ENCODE results near the gene SAMD14. TPM values are rescaled to one million over a fixed set of nuclear protein-coding genes. Genes with fewer than 3 reads are reported as not detected.

Gene SAMD14
- polyA plus RNA-seq, 1 donor, result 16.1 TPM

Other genes with a start within 250 kb of the SAMD14 start
- 0.75 TPM for gene DLX4, start 161.0 kb downstream of the SAMD14 start, polyA plus RNA-seq (ENCODE audit: insufficient read length)
- 1.2 TPM for gene DLX3, start 134.9 kb downstream of the SAMD14 start, polyA plus RNA-seq (ENCODE audit: insufficient read length)
- 97.3 TPM for gene ITGA3, start 74.0 kb downstream of the SAMD14 start, polyA plus RNA-seq (ENCODE audit: insufficient read length)
- 131 TPM for gene PDK2, start 34.8 kb downstream of the SAMD14 start, polyA plus RNA-seq (ENCODE audit: insufficient read length)
- 45.1 TPM for gene PPP1R9B, start 20.5 kb upstream of the SAMD14 start, polyA plus RNA-seq (ENCODE audit: insufficient read length)
- 0.80 TPM for gene SGCA, start 35.8 kb upstream of the SAMD14 start, polyA plus RNA-seq (ENCODE audit: insufficient read length)
- 397 TPM for gene COL1A1, start 71.5 kb upstream of the SAMD14 start, polyA plus RNA-seq (ENCODE audit: insufficient read length)
- 2.2 TPM for gene TMEM92, start 144.3 kb upstream of the SAMD14 start, polyA plus RNA-seq (ENCODE audit: insufficient read length)
- gene XYLT2, start 216.0 kb upstream of the SAMD14 start, polyA plus RNA-seq (ENCODE audit: insufficient read length), result 19.5 TPM
- 68.6 TPM for gene MRPL27, start 243.0 kb upstream of the SAMD14 start, polyA plus RNA-seq (ENCODE audit: insufficient read length)
- 14.0 TPM for gene EME1, start 243.1 kb upstream of the SAMD14 start, polyA plus RNA-seq (ENCODE audit: insufficient read length)

Measured in left kidney (tissue), 1 donor.